Pancreas (tissue), 10 donors: ENCODE results near the gene MYPN. TPM values are rescaled to one million over a fixed set of nuclear protein-coding genes. Genes with fewer than 3 reads are reported as not detected.
A peak's percentile ranks its signal among the peaks of the same experiment; 100 is the strongest.

Source experiments
- ATAC-seq, 4 donors: fragments of 200-7000 bp; cut with Tn5 transposase; one replicate each; pipeline versions ENCODE4 v1.8.0 to v1.9.1; 2020; ENCODE audit warnings: mild to moderate bottlenecking in 4 of 4, moderate library complexity in 4 of 4
- DNase-seq, 6 donors: peaks; one replicate each; pipeline ENCODE4 v3.0.0-alpha.2; 2020
- FAIRE-seq: peaks from 2 replicates; lab custom pipeline; 2012; peaks lifted over from hg19 to GRCh38; lab: Jason Lieb, UNC
- H3K27ac ChIP-seq, 4 donors: fragments of 200-600 bp; sonication (generic); 1 replicate in 3 of 4; 2 replicates in 1 of 4; pipeline versions ENCODE4 v1.5.0 to v1.8.0; 2020
- H3K27me3 ChIP-seq, 4 donors: fragments of 200-600 bp; one replicate each; pipeline ENCODE4 v1.8.0; 2021
- H3K36me3 ChIP-seq, 3 donors: fragments of 200-600 bp; sonication (generic) in 1 of 3; one replicate each; pipeline versions ENCODE4 v1.5.0 to v1.8.0; 2020 to 2021
- H3K4me1 ChIP-seq, 3 donors: fragments of 200-600 bp; one replicate each; pipeline ENCODE4 v1.8.0; 2021
- H3K4me3 ChIP-seq, 4 donors: fragments of 200-600 bp; sonication (generic) in 2 of 4; one replicate each; pipeline versions ENCODE4 v1.5.0 to v1.8.0; 2020 to 2021
- H3K9me3 ChIP-seq, 4 donors: fragments of 200-600 bp; one replicate each; pipeline ENCODE4 v1.8.0; 2021
- WGBS, 2 donors: extraction: QIAGEN DNeasy Blood & Tissue Kit; methylation state at CpG; one replicate each; pipeline ENCODE4 v1.1.7; 2013; 5-methylcytosine and 5-hydroxymethylcytosine counted together
- intact Hi-C, 3 donors: fragments of 100-400 bp; cut with DNase I; formaldehyde crosslinking; loops; one replicate each; pipeline versions ENCODE4 v1.11.1 to v1.14.2; 2022
- polyA plus RNA-seq, 2 donors: library from polyadenylated mRNA; stranded (reverse); fragments of 200-250 nt; gene quantifications; one replicate each; pipeline ENCODE4 v1.2.3, GENCODE V29; 2013
- total RNA-seq, 6 donors: library from RNA; stranded (reverse); fragmentation: NEBNext Ultra II Directional in 4 of 6; extraction: Animal tissue kit (Norgen Biotek cat#: 25700) in 4 of 6; gene quantifications; one replicate each; pipeline versions ENCODE4 v1.2.1 to v1.2.4, GENCODE V29; 2021 to 2023
- TF ChIP-seq, protein P1 (sequence below), 4 donors: fragments of 200-600 bp; sonication (generic) in 3 of 4; IDR thresholded peaks; one replicate each; pipeline versions ENCODE4 v1.5.0 to v1.8.0; 2021; ENCODE audit warnings: antibody characterized with exemption in 4 of 4
- donor health status: healthy with polysubstance abuse.
- donor health status: DM: no; HTN: no; CAD: no; lungs with moderate emphysema.
- donor health status: DM: no; HTN: no; CAD: no.
- donor health status: control.
- donor health status: control.
- donor health status: Bipolar disorder and iron deficiency.
- donor health status: DM: yes; HTN: yes; CAD: no.
- donor health status: DM: no; HTN: no; CAD: no.
- donor health status: DM: no; HTN: no; CAD: no.
- donor health status: DM: yes; HTN: yes; CAD: no.

Gene MYPN
- total and polyA plus RNA-seq, 8 donors = 0.16 to 0.83 (median 0.37) TPM

DNA sequence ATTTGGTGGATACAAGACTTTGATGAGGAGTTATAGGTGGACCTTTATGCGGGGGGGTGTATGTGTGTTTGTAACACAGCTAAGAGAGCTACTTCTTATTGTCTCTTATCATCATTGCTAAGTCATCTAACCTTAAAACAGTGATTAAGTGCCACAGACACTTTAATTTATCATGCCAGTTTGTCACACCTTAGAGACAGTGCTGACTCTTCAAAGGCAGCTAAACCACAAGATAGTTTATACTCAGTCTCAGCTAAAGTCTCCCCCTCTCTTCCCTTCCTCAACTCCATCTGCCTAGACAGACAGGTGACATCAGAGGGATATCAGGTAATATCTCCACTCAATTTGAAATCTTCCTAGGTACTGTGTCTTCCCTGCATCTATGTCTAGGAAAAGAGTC, 42.2 kb downstream of the MYPN start:
- Histone ChIP-seq H3K27ac (no peak overlapping the region), H3K9me3 (no peaks in the 10 kb centered on the region), H3K4me3 (no peak overlapping the region), H3K4me1 (peaks cover 0 to 15% (median 9%) of the 10 kb centered on the region in 3 donors), H3K27me3 (no peaks in the 10 kb centered on the region), H3K36me3 (no peaks in the 10 kb centered on the region)
- ATAC-seq (no peak), DNase-seq (no peak), FAIRE-seq (no peak)
- 90 to 100% methylated on average over 1 of the region's 1 CpG for WGBS, 2 donors
- intact Hi-C loops = loop anchor here in 1 of 3 donors (10.0 kb wide), 1 partner anchor 297 kb away; no protein-coding TSS in a partner anchor
- TF ChIP-seq, protein P1, sequence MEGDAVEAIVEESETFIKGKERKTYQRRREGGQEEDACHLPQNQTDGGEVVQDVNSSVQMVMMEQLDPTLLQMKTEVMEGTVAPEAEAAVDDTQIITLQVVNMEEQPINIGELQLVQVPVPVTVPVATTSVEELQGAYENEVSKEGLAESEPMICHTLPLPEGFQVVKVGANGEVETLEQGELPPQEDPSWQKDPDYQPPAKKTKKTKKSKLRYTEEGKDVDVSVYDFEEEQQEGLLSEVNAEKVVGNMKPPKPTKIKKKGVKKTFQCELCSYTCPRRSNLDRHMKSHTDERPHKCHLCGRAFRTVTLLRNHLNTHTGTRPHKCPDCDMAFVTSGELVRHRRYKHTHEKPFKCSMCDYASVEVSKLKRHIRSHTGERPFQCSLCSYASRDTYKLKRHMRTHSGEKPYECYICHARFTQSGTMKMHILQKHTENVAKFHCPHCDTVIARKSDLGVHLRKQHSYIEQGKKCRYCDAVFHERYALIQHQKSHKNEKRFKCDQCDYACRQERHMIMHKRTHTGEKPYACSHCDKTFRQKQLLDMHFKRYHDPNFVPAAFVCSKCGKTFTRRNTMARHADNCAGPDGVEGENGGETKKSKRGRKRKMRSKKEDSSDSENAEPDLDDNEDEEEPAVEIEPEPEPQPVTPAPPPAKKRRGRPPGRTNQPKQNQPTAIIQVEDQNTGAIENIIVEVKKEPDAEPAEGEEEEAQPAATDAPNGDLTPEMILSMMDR (IDR thresholded peaks at IDR 0.05) = no peak

DNA sequence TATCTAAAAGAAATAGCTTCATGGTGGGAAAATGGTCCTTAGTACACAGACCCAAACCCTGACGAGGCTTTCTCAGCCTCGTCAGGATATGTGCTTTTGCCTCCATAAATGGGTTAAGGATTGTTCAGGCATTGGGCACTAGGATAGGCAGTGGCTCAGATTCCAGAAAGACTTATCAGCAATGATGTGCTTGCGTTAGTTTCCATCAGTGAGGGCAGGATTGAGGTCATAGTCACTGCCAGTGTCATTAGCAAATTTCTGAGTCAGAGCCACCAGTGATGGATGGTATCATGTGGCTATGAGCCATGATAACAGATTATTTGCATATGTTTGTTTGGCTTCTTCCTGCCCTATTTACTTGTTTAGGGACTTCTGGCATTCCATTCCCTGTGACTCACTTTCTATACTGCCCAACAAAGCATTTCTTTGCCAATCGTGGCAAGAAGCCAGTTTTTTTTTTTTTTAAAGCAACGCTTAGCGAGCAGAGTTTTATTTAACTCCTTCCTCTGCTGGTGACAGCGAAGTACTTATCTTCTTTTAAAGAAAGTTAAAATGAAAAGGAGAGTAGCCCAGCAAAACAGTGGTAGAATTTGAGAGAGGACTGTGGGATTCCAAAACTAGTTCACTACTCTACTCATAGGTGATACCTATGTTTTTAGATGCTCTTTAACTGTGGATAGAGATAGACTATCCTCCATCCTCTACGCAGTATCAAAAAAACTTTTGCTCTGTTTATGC, 44.4 kb downstream of the MYPN start:
- WGBS, 2 donors = 11 to 16% methylated on average over 8 of the region's 8 CpGs
- ATAC-seq (peak; percentile 83 to 91 (median 88)), FAIRE-seq (no peak), DNase-seq (peak in 3 of 6 donors; percentile 27 to 63 (median 31))
- Histone ChIP-seq H3K36me3 (no peaks in the 10 kb centered on the region), H3K27ac (peak overlapping the region in 2 of 4 donors; percentile 23 to 52), H3K9me3 (no peaks in the 10 kb centered on the region), H3K27me3 (no peaks in the 10 kb centered on the region), H3K4me3 (no peak overlapping the region), H3K4me1 (peaks cover 0 to 15% (median 9%) of the 10 kb centered on the region in 3 donors)
- intact Hi-C loops = loop anchor here in 1 of 3 donors (10.0 kb wide), 1 partner anchor 299 kb away; no protein-coding TSS in a partner anchor
- TF ChIP-seq, protein P1 (IDR thresholded peaks at IDR 0.05) = no peak

- no peaks in the 10 kb centered on the region for H3K9me3 ChIP-seq
- WGBS, 2 donors = 2 to 4% methylated on average over 3 of the region's 3 CpGs
- TF ChIP-seq, protein P1 (IDR thresholded peaks at IDR 0.05) = no peak
- no peaks in the 10 kb centered on the region for H3K36me3 ChIP-seq
- intact Hi-C loops = loop anchor here in 1 of 3 donors (10.0 kb wide), 1 partner anchor 299 kb away; no protein-coding TSS in a partner anchor
- H3K4me1 ChIP-seq = peaks cover 0 to 15% (median 9%) of the 10 kb centered on the region in 3 donors
- DNase-seq (peak in 4 of 6 donors; percentile 26 to 41 (median 32)), ATAC-seq (peak; percentile 49 to 77 (median 66)), FAIRE-seq (no peak)
- H3K27me3 ChIP-seq = no peaks in the 10 kb centered on the region
- peak overlapping the region in 2 of 4 donors; percentile 23 to 52 for H3K27ac ChIP-seq
- no peak overlapping the region for H3K4me3 ChIP-seq
Measured at GRCh38 chr10:68154211-68154497, 44.9 kb downstream of the MYPN start.

- FAIRE-seq (no peak), DNase-seq (no peak), ATAC-seq (no peak)
- 47 to 49% methylated on average over 2 of the region's 2 CpGs for WGBS, 2 donors
- no peak overlapping the region for H3K4me3 ChIP-seq
- no peaks in the 10 kb centered on the region for H3K27me3 ChIP-seq
- H3K36me3 ChIP-seq = no peaks in the 10 kb centered on the region
- no peak overlapping the region for H3K27ac ChIP-seq
- peaks cover 0 to 15% (median 9%) of the 10 kb centered on the region in 3 donors for H3K4me1 ChIP-seq
- intact Hi-C loops = loop anchor here in 2 of 3 donors (5.0 to 10.0 kb wide), 3 partner anchors 73 to 301 kb away; no protein-coding TSS in a partner anchor
- TF ChIP-seq, protein P1 (IDR thresholded peaks at IDR 0.05) = no peak
- no peaks in the 10 kb centered on the region for H3K9me3 ChIP-seq
Measured at GRCh38 chr10:68155615-68156210, 46.4 kb downstream of the MYPN start.
